ENCODE measurements around the gene TBRG4.
"Not testable (repeated sequence)": the region's sequence is repeated elsewhere in the genome, so short reads cannot be mapped to it uniquely, and the experiment has no call there.

TBRG4 gene

GRCh38 chr7:45123913-45124710 lies 12.6 kb upstream of the TBRG4 start:
- Mint-ChIP-seq H3K36me3 (ENCODE audit: insufficient read depth) (peaks cover 3% of the 10 kb centered on the region), H3K27ac (ENCODE audit: low read depth) (peak overlapping the region; percentile 76), H3K9me3 (no peaks in the 10 kb centered on the region), H3K27me3 (no peaks in the 10 kb centered on the region), H3K4me1 (peaks cover 14% of the 10 kb centered on the region), H3K4me3 (no peak overlapping the region)
- ATAC-seq (replicated peaks; ENCODE audit: extremely low read depth, poor library complexity, severe bottlenecking) (no peak), DNase-seq (ENCODE audit: low spot score in 2 of 2) (no peak)

- ATAC-seq (replicated peaks; ENCODE audit: extremely low read depth, poor library complexity, severe bottlenecking) = no peak
- peak overlapping the region; percentile 60 for H3K4me3 Mint-ChIP-seq
- no peak for DNase-seq (ENCODE audit: low spot score in 2 of 2)
These were observed 11.7 kb upstream of the TBRG4 start for GRCh38 chr7:45122975-45123860.

GRCh38 chr7:45119550-45119949 lies 8.1 kb upstream of the TBRG4 start:
- Mint-ChIP-seq H3K4me1 (peaks cover 14% of the 10 kb centered on the region), H3K27me3 (peaks cover 16% of the 10 kb centered on the region), H3K4me3 (no peak overlapping the region), H3K36me3 (ENCODE audit: insufficient read depth) (peaks cover 3% of the 10 kb centered on the region), H3K27ac (ENCODE audit: low read depth) (no peak overlapping the region), H3K9me3 (no peaks in the 10 kb centered on the region)
- ATAC-seq (replicated peaks; ENCODE audit: extremely low read depth, poor library complexity, severe bottlenecking) (no peak), DNase-seq (ENCODE audit: low spot score in 2 of 2) (no peak)

More at GRCh38 chr7:45122975-45123860, 11.7 kb upstream of the TBRG4 start:
- Mint-ChIP-seq H3K4me1 (peaks cover 14% of the 10 kb centered on the region), H3K27me3 (no peaks in the 10 kb centered on the region), H3K27ac (ENCODE audit: low read depth) (peak overlapping the region; percentile 76), H3K36me3 (ENCODE audit: insufficient read depth) (peaks cover 3% of the 10 kb centered on the region), H3K9me3 (no peaks in the 10 kb centered on the region)

- H3K9me3 Mint-ChIP-seq = no peaks in the 10 kb centered on the region
These were observed 7.4 kb upstream of the TBRG4 start for GRCh38 chr7:45118889-45119331.

GRCh38 chr7:45118292-45118691 lies 6.8 kb upstream of the TBRG4 start:
- no peak overlapping the region for H3K27ac Mint-ChIP-seq (ENCODE audit: low read depth)

More at GRCh38 chr7:45118889-45119331, 7.4 kb upstream of the TBRG4 start:
- peaks cover 14% of the 10 kb centered on the region for H3K4me1 Mint-ChIP-seq
- peaks cover 3% of the 10 kb centered on the region for H3K36me3 Mint-ChIP-seq (ENCODE audit: insufficient read depth)
- H3K27me3 Mint-ChIP-seq = peaks cover 22% of the 10 kb centered on the region
- ATAC-seq (replicated peaks; ENCODE audit: extremely low read depth, poor library complexity, severe bottlenecking) = no peak
- H3K27ac Mint-ChIP-seq (ENCODE audit: low read depth) = no peak overlapping the region
- DNase-seq (ENCODE audit: low spot score in 2 of 2) = no peak
- no peak overlapping the region for H3K4me3 Mint-ChIP-seq

GRCh38 chr7:45117582-45117981 lies 6.1 kb upstream of the TBRG4 start:
- Mint-ChIP-seq H3K36me3 (ENCODE audit: insufficient read depth) (peaks cover under 1% of the 10 kb centered on the region), H3K4me3 (no peak overlapping the region), H3K9me3 (no peaks in the 10 kb centered on the region), H3K27me3 (peaks cover 24% of the 10 kb centered on the region), H3K4me1 (peaks cover 2% of the 10 kb centered on the region), H3K27ac (ENCODE audit: low read depth) (no peak overlapping the region)
- DNase-seq (ENCODE audit: low spot score in 2 of 2) (no peak), ATAC-seq (replicated peaks; ENCODE audit: extremely low read depth, poor library complexity, severe bottlenecking) (no peak)

More at GRCh38 chr7:45118292-45118691, 6.8 kb upstream of the TBRG4 start:
- DNase-seq (ENCODE audit: low spot score in 2 of 2) (no peak), ATAC-seq (replicated peaks; ENCODE audit: extremely low read depth, poor library complexity, severe bottlenecking) (no peak)
- no peaks in the 10 kb centered on the region for H3K9me3 Mint-ChIP-seq
- H3K36me3 Mint-ChIP-seq (ENCODE audit: insufficient read depth) = peaks cover 3% of the 10 kb centered on the region
- H3K27me3 Mint-ChIP-seq = peaks cover 24% of the 10 kb centered on the region
- peaks cover 9% of the 10 kb centered on the region for H3K4me1 Mint-ChIP-seq
- no peak overlapping the region for H3K4me3 Mint-ChIP-seq

GRCh38 chr7:45116048-45116447 lies 4.6 kb upstream of the TBRG4 start:
- peaks cover 24% of the 10 kb centered on the region for H3K27me3 Mint-ChIP-seq
- ATAC-seq (replicated peaks; ENCODE audit: extremely low read depth, poor library complexity, severe bottlenecking) (no peak), DNase-seq (ENCODE audit: low spot score in 2 of 2) (no peak)
- H3K36me3 Mint-ChIP-seq (ENCODE audit: insufficient read depth) = peaks cover 11% of the 10 kb centered on the region
- no peak overlapping the region for H3K27ac Mint-ChIP-seq (ENCODE audit: low read depth)
- no peaks in the 10 kb centered on the region for H3K9me3 Mint-ChIP-seq
- no peak overlapping the region for H3K4me3 Mint-ChIP-seq
- peaks cover 11% of the 10 kb centered on the region for H3K4me1 Mint-ChIP-seq

GRCh38 chr7:45114926-45115325 lies 3.4 kb upstream of the TBRG4 start:
- peaks cover 16% of the 10 kb centered on the region for H3K36me3 Mint-ChIP-seq (ENCODE audit: insufficient read depth)
- ATAC-seq (replicated peaks; ENCODE audit: extremely low read depth, poor library complexity, severe bottlenecking) = no peak
- peaks cover 22% of the 10 kb centered on the region for H3K4me1 Mint-ChIP-seq

GRCh38 chr7:45114257-45114656 lies 2.8 kb upstream of the TBRG4 start:
- not testable (repeated sequence) for DNase-seq (ENCODE audit: low spot score in 2 of 2); ATAC-seq (replicated peaks; ENCODE audit: extremely low read depth, poor library complexity, severe bottlenecking); H3K9me3 Mint-ChIP-seq; H3K27ac Mint-ChIP-seq (ENCODE audit: low read depth); H3K4me3 Mint-ChIP-seq
- Mint-ChIP-seq H3K4me1 (peaks cover 23% of the 10 kb centered on the region), H3K27me3 (peaks cover 24% of the 10 kb centered on the region), H3K36me3 (ENCODE audit: insufficient read depth) (peaks cover 16% of the 10 kb centered on the region)

More at GRCh38 chr7:45114926-45115325, 3.4 kb upstream of the TBRG4 start:
- H3K27ac Mint-ChIP-seq (ENCODE audit: low read depth) = no peak overlapping the region
- peaks cover 24% of the 10 kb centered on the region for H3K27me3 Mint-ChIP-seq
- H3K4me3 Mint-ChIP-seq = no peak overlapping the region
- no peak for DNase-seq (ENCODE audit: low spot score in 2 of 2)
- no peaks in the 10 kb centered on the region for H3K9me3 Mint-ChIP-seq

GRCh38 chr7:45112648-45113047 lies 1.2 kb upstream of the TBRG4 start:
- peaks cover 23% of the 10 kb centered on the region for H3K27me3 Mint-ChIP-seq
- H3K27ac Mint-ChIP-seq (ENCODE audit: low read depth) = no peak overlapping the region
- peaks cover 36% of the 10 kb centered on the region for H3K4me1 Mint-ChIP-seq
- no peak for ATAC-seq (replicated peaks; ENCODE audit: extremely low read depth, poor library complexity, severe bottlenecking)
- DNase-seq (ENCODE audit: low spot score in 2 of 2) = no peak
- H3K36me3 Mint-ChIP-seq (ENCODE audit: insufficient read depth) = peaks cover 23% of the 10 kb centered on the region
- peak overlapping the region; percentile 93 for H3K4me3 Mint-ChIP-seq
- H3K9me3 Mint-ChIP-seq = no peaks in the 10 kb centered on the region

GRCh38 chr7:45108863-45109262 lies 2.6 kb downstream of the TBRG4 start:
- no peaks in the 10 kb centered on the region for H3K9me3 Mint-ChIP-seq
- peaks cover 37% of the 10 kb centered on the region for H3K4me1 Mint-ChIP-seq
- DNase-seq (ENCODE audit: low spot score in 2 of 2) = no peak
- H3K4me3 Mint-ChIP-seq = peak overlapping the region; percentile 11
- no peak for ATAC-seq (replicated peaks; ENCODE audit: extremely low read depth, poor library complexity, severe bottlenecking)
- peaks cover 1% of the 10 kb centered on the region for H3K27me3 Mint-ChIP-seq
- peak overlapping the region; percentile 57 for H3K27ac Mint-ChIP-seq (ENCODE audit: low read depth)
- H3K36me3 Mint-ChIP-seq (ENCODE audit: insufficient read depth) = peaks cover 45% of the 10 kb centered on the region

- no peak for ATAC-seq (replicated peaks; ENCODE audit: extremely low read depth, poor library complexity, severe bottlenecking)
- Mint-ChIP-seq H3K4me1 (peaks cover 37% of the 10 kb centered on the region), H3K36me3 (ENCODE audit: insufficient read depth) (peaks cover 51% of the 10 kb centered on the region), H3K27me3 (no peaks in the 10 kb centered on the region), H3K9me3 (no peaks in the 10 kb centered on the region), H3K27ac (ENCODE audit: low read depth) (no peak overlapping the region), H3K4me3 (no peak overlapping the region)
- no peak for DNase-seq (ENCODE audit: low spot score in 2 of 2)
These were observed 4.1 kb downstream of the TBRG4 start for GRCh38 chr7:45107356-45107755.

All from central memory CD8-positive, alpha-beta T cell (primary cell).